ENCODE results near the gene PI3.

The PI3 gene

GRCh38 chr20:45206725-45207124 is 32.0 kb downstream of the PI3 start, which contains the start of gene SEMG1:
Gene SEMG1, plus strand, starts transcription at chr20:45207033. Its CDS starts 21 bp downstream, at chr20:45207054.
- no peak for DNase-seq (ENCODE audit: low spot score)
- in situ Hi-C loops (cut with MboI; ENCODE audit: low pct_unique_long_range_greater_than_20kb, low sequenced_read_pairs, unreplicated experiment) = no loop called here
- no peak for TF ChIP-seq CTCF (IDR thresholded peaks at IDR 0.05; ENCODE audit: extremely low read depth, insufficient read depth, missing control alignments)

GRCh38 chr20:45209924-45210323 is 35.2 kb downstream of the PI3 start:
- DNase-seq (ENCODE audit: low spot score) = no peak
- no peak for TF ChIP-seq CTCF (IDR thresholded peaks at IDR 0.05; ENCODE audit: extremely low read depth, insufficient read depth, missing control alignments)
- in situ Hi-C loops (cut with MboI; ENCODE audit: low pct_unique_long_range_greater_than_20kb, low sequenced_read_pairs, unreplicated experiment) = no loop called here

- TF ChIP-seq CTCF (IDR thresholded peaks at IDR 0.05; ENCODE audit: extremely low read depth, insufficient read depth, missing control alignments) = no peak
- in situ Hi-C loops (cut with MboI; ENCODE audit: low pct_unique_long_range_greater_than_20kb, low sequenced_read_pairs, unreplicated experiment) = no loop called here
- DNase-seq (ENCODE audit: low spot score) = no peak
Measured at GRCh38 chr20:45211569-45212474, 37.1 kb downstream of the PI3 start.

GRCh38 chr20:45212836-45213235 is 38.1 kb downstream of the PI3 start:
- DNase-seq (ENCODE audit: low spot score) = no peak
- in situ Hi-C loops (cut with MboI; ENCODE audit: low pct_unique_long_range_greater_than_20kb, low sequenced_read_pairs, unreplicated experiment) = no loop called here
- no peak for TF ChIP-seq CTCF (IDR thresholded peaks at IDR 0.05; ENCODE audit: extremely low read depth, insufficient read depth, missing control alignments)

- DNase-seq (ENCODE audit: low spot score) = no peak
- TF ChIP-seq CTCF (IDR thresholded peaks at IDR 0.05; ENCODE audit: extremely low read depth, insufficient read depth, missing control alignments) = no peak
- in situ Hi-C loops (cut with MboI; ENCODE audit: low pct_unique_long_range_greater_than_20kb, low sequenced_read_pairs, unreplicated experiment) = no loop called here
Measured at GRCh38 chr20:45218124-45218523, 43.4 kb downstream of the PI3 start.

- no peak for TF ChIP-seq CTCF (IDR thresholded peaks at IDR 0.05; ENCODE audit: extremely low read depth, insufficient read depth, missing control alignments)
- in situ Hi-C loops (cut with MboI; ENCODE audit: low pct_unique_long_range_greater_than_20kb, low sequenced_read_pairs, unreplicated experiment) = no loop called here
- no peak for DNase-seq (ENCODE audit: low spot score)
Measured at GRCh38 chr20:45218636-45219035, 43.9 kb downstream of the PI3 start.

Measured in GM13977 (cell line).